H9 (cell line): ENCODE data around the gene ZGRF1. TPM values are rescaled to one million over a fixed set of nuclear protein-coding genes. Genes with fewer than 3 reads are reported as not detected.
A peak's percentile ranks its signal among the peaks of the same experiment; 100 is the strongest.

Experiments
- DNase-seq: peaks from one replicate; pipeline ENCODE4 v3.0.0-alpha.2; 2017
- H2AFZ ChIP-seq: one replicate; pipeline ENCODE4 v1.6.1; 2013; ENCODE audit warnings: mild to moderate bottlenecking, low read length, control low read depth, moderate library complexity
- H2AK5ac ChIP-seq: 2 replicates; pipeline ENCODE4 v1.6.1; 2013; ENCODE audit warnings: low read length, control low read depth, mixed read lengths; ENCODE audit not compliant: insufficient read length
- H2BK120ac ChIP-seq: one replicate; pipeline ENCODE4 v1.6.1; 2013; ENCODE audit warnings: low read depth, mild to moderate bottlenecking, low read length, control low read depth, inconsistent platforms; ENCODE audit not compliant: poor library complexity, severe bottlenecking
- H2BK12ac ChIP-seq: 2 replicates; pipeline ENCODE4 v1.6.1; 2013; ENCODE audit warnings: low read length, control low read depth, mixed read lengths, low read depth; ENCODE audit not compliant: insufficient read length
- H2BK15ac ChIP-seq: 2 replicates; pipeline ENCODE4 v1.6.1; 2013; ENCODE audit warnings: low read depth, low read length, control low read depth
- H2BK20ac ChIP-seq: one replicate; pipeline ENCODE4 v1.6.1; 2013; ENCODE audit warnings: low read depth, mild to moderate bottlenecking, low read length, control low read depth, inconsistent platforms; ENCODE audit not compliant: poor library complexity, severe bottlenecking
- H2BK5ac ChIP-seq: 2 replicates; pipeline ENCODE4 v1.6.1; 2013; ENCODE audit warnings: low read length, control low read depth, mixed read lengths; ENCODE audit not compliant: insufficient read length
- H3K14ac ChIP-seq: 2 replicates; pipeline ENCODE4 v1.6.1; 2013; ENCODE audit warnings: low read length, control low read depth; ENCODE audit not compliant: insufficient read depth
- H3K18ac ChIP-seq: 2 replicates; pipeline ENCODE4 v1.6.1; 2013; ENCODE audit warnings: low read depth, mild to moderate bottlenecking, mixed read lengths, low read length, control low read depth; ENCODE audit not compliant: insufficient read length
- H3K23ac ChIP-seq: 2 replicates; pipeline ENCODE4 v1.6.1; 2013; ENCODE audit warnings: low read length, control low read depth, mixed read lengths, low read depth; ENCODE audit not compliant: insufficient read length
- H3K23me2 ChIP-seq: 2 replicates; pipeline ENCODE4 v1.6.1; 2013; ENCODE audit warnings: low read depth, mild to moderate bottlenecking, mixed read lengths, low read length, control low read depth; ENCODE audit not compliant: insufficient read length, poor library complexity, severe bottlenecking
- H3K27ac ChIP-seq: 2 replicates; pipeline ENCODE4 v1.5.1; 2013; ENCODE audit warnings: low read length, control low read depth, mixed read lengths, low read depth; ENCODE audit not compliant: insufficient read length
- H3K27me3 ChIP-seq: 2 replicates; pipeline ENCODE4 v1.6.1; 2013; ENCODE audit warnings: low read length, control low read depth, inconsistent platforms; ENCODE audit not compliant: insufficient read depth
- H3K4ac ChIP-seq: 2 replicates; pipeline ENCODE4 v1.6.1; 2013; ENCODE audit warnings: low read depth, mild to moderate bottlenecking, control low read depth, inconsistent platforms, low read length, moderate library complexity
- H3K4me1 ChIP-seq: 2 replicates; pipeline ENCODE4 v1.6.1; 2013; ENCODE audit warnings: low read length, control low read depth, inconsistent platforms; ENCODE audit not compliant: insufficient read depth
- H3K4me2 ChIP-seq: 2 replicates; pipeline ENCODE4 v1.6.1; 2013; ENCODE audit warnings: low read length, control low read depth, mixed read lengths; ENCODE audit not compliant: insufficient read length, insufficient read depth
- H3K56ac ChIP-seq: 2 replicates; pipeline ENCODE4 v1.6.1; 2013; ENCODE audit warnings: low read depth, mild to moderate bottlenecking, mixed read lengths, low read length, control low read depth; ENCODE audit not compliant: insufficient read length
- H3K79me1 ChIP-seq: 2 replicates; pipeline ENCODE4 v1.6.1; 2013; ENCODE audit warnings: low read depth, mild to moderate bottlenecking, moderate library complexity, low read length, control low read depth, inconsistent platforms; ENCODE audit not compliant: insufficient read depth, poor library complexity, severe bottlenecking
- H3K79me2 ChIP-seq: 2 replicates; pipeline ENCODE4 v1.6.1; 2013; ENCODE audit warnings: low read length, control low read depth, inconsistent platforms; ENCODE audit not compliant: insufficient read depth
- H3K9ac ChIP-seq: 2 replicates; pipeline ENCODE4 v1.6.1; 2013; ENCODE audit warnings: low read length, control low read depth, mixed read lengths; ENCODE audit not compliant: insufficient read length; ENCODE audit errors: extremely low read depth
- H3K9me3 ChIP-seq: one replicate; pipeline ENCODE4 v1.6.1; 2013; ENCODE audit warnings: low read depth, low read length, inconsistent platforms; ENCODE audit not compliant: control insufficient read depth
- H3T11ph ChIP-seq: one replicate; pipeline ENCODE4 v1.6.1; 2013; ENCODE audit warnings: mild to moderate bottlenecking, low read length, control low read depth, inconsistent platforms
- H4K20me1 ChIP-seq: one replicate; pipeline ENCODE4 v1.6.1; 2013; ENCODE audit not compliant: control insufficient read depth, insufficient read length, insufficient read depth
- H4K5ac ChIP-seq: 2 replicates; pipeline ENCODE4 v1.6.1; 2013; ENCODE audit warnings: low read depth, mild to moderate bottlenecking, mixed read lengths, low read length, control low read depth; ENCODE audit not compliant: insufficient read length
- H4K8ac ChIP-seq: replicated peaks from 2 replicates; pipeline ENCODE4 v1.6.1; 2013; ENCODE audit warnings: low read length, control low read depth, mixed read lengths, low read depth; ENCODE audit not compliant: insufficient read length
- H4K91ac ChIP-seq: 2 replicates; pipeline ENCODE4 v1.6.1; 2013; ENCODE audit warnings: low read depth, mild to moderate bottlenecking, moderate library complexity, mixed read lengths, low read length, control low read depth; ENCODE audit not compliant: insufficient read length
- H3K27ac Mint-ChIP-seq, 3 experiments: 2 replicates in 2 of 3; 3 replicates in 1 of 3; pipeline ENCODE4 v1.8.0; 2020 to 2021; ENCODE audit warnings: mixed read lengths in 3 of 3, mild to moderate bottlenecking in 1 of 3, moderate library complexity in 1 of 3
- H3K27me3 Mint-ChIP-seq: 2 replicates; pipeline ENCODE4 v1.8.0; 2021; ENCODE audit warnings: low read depth, mild to moderate bottlenecking, moderate library complexity, mixed read lengths
- H3K36me3 Mint-ChIP-seq, 3 experiments: 2 replicates in 2 of 3; 3 replicates in 1 of 3; pipeline ENCODE4 v1.8.0; 2020 to 2021; ENCODE audit warnings: low read depth in 3 of 3, mixed read lengths in 3 of 3; ENCODE audit not compliant: insufficient read depth in 1 of 3
- H3K4me1 Mint-ChIP-seq, 2 experiments: 2 replicates each; pipeline ENCODE4 v1.8.0; 2020; ENCODE audit warnings: mixed read lengths in 2 of 2
- H3K4me3 Mint-ChIP-seq, 2 experiments: 2 replicates in 1 of 2; 3 replicates in 1 of 2; pipeline ENCODE4 v1.8.0; 2020 to 2021; ENCODE audit warnings: mild to moderate bottlenecking in 2 of 2, mixed read lengths in 2 of 2, moderate library complexity in 1 of 2
- H3K9me3 Mint-ChIP-seq, 2 experiments: 2 replicates in 1 of 2; 3 replicates in 1 of 2; pipeline ENCODE4 v1.8.0; 2020; ENCODE audit warnings: mild to moderate bottlenecking in 2 of 2, mixed read lengths in 2 of 2, moderate library complexity in 1 of 2
- CTCF ChIP-seq: fragments of 200-600 bp; sonication (generic); conservative IDR thresholded peaks from 3 replicates; pipeline ENCODE4 v1.8.0; 2021; ENCODE audit warnings: antibody characterized with exemption, mild to moderate bottlenecking
- WGBS: extraction: QIAGEN DNeasy Blood & Tissue Kit; methylation state at CpG from one replicate; pipeline ENCODE4 v1.1.7; 2013; ENCODE audit warnings: missing lambda C conversion rate, low lambda C conversion rate, mixed read lengths; ENCODE audit not compliant: insufficient read length; ENCODE audit errors: extremely low coverage; 5-methylcytosine and 5-hydroxymethylcytosine counted together
- long read RNA-seq: library from polyadenylated mRNA; unstranded; transcript quantifications from one replicate; pipeline ENCODE4 v2.0.0, GENCODE V29; 2020
- total RNA-seq: library from RNA; stranded (reverse); gene quantifications from 2 replicates; pipeline ENCODE4 v1.2.1, GENCODE V29; 2021

The ZGRF1 gene
- 32.9 and 38.3 TPM in 2 replicates for total RNA-seq
- long read RNA-seq, transcript ZGRF1-207 (6 exons, 794 nt) = major isoform, 12 of 47 reads
- long read RNA-seq, partial matches to known transcripts = 24 of 47 reads
- long read RNA-seq, other reads (novel, unspliced or antisense) = 11 of 47 reads

GRCh38 chr4:112636688-112637551 is at the start of gene ZGRF1, which contains the start of gene LARP7:
Gene ZGRF1, minus strand, starts transcription at chr4:112636909. Its CDS starts 3,733 bp downstream, at chr4:112633176.
Gene LARP7, plus strand, starts transcription at chr4:112637143. Its CDS starts 7,527 bp downstream, at chr4:112644670.
- H4K5ac ChIP-seq = no peak within 1 kb of the TSS
- peak within 1 kb of the TSS; percentile 98 for H2BK120ac ChIP-seq
- H3K9me3 ChIP-seq = no peaks in the 10 kb centered on the region
- H4K8ac ChIP-seq = no peak within 1 kb of the TSS
- peak within 1 kb of the TSS; percentile 95; the same call in 1 of the 2 replicates for H3K14ac ChIP-seq
- WGBS = no CpG with 5 or more reads among the region's 66 CpGs
- H3K79me1 ChIP-seq = peaks cover 11% of the 10 kb centered on the region
- no peaks in the 10 kb centered on the region for H3K23me2 ChIP-seq
- peak within 1 kb of the TSS in 2 of 3 experiments; percentile 66 to 82; a peak in 3 of 7 replicates for H3K27ac Mint-ChIP-seq
- H2AFZ ChIP-seq = no peak within 1 kb of the TSS
- peak within 1 kb of the TSS; percentile 23 for H3K56ac ChIP-seq
- H3K27me3 Mint-ChIP-seq = no peaks in the 10 kb centered on the region
- no peaks in the 10 kb centered on the region for H4K20me1 ChIP-seq
- peaks cover 9% of the 10 kb centered on the region; the same call in 1 of the 2 replicates for H3K79me2 ChIP-seq
- H3K9me3 Mint-ChIP-seq = no peaks in the 10 kb centered on the region
- no peak within 1 kb of the TSS for H2BK12ac ChIP-seq
- no peak within 1 kb of the TSS for H2AK5ac ChIP-seq
- peak within 1 kb of the TSS; percentile 95 for H3K18ac ChIP-seq
- no peak within 1 kb of the TSS for H2BK5ac ChIP-seq
- peak; percentile 99 for DNase-seq
- TF ChIP-seq CTCF = peak; percentile 83
- H2BK15ac ChIP-seq = no peak within 1 kb of the TSS
- peaks cover 8 to 30% (median 11%) of the 10 kb centered on the region in 3 experiments for H3K36me3 Mint-ChIP-seq
- no peak within 1 kb of the TSS for H2BK20ac ChIP-seq
- H3K4me1 ChIP-seq = no peaks in the 10 kb centered on the region
- H3T11ph ChIP-seq = no peak within 1 kb of the TSS
- peaks cover 25% of the 10 kb centered on the region in 2 experiments for H3K4me1 Mint-ChIP-seq
- H3K27ac ChIP-seq = peak within 1 kb of the TSS; percentile 61
- no peaks in the 10 kb centered on the region for H3K27me3 ChIP-seq
- no peak within 1 kb of the TSS for H3K4me3 Mint-ChIP-seq
- H3K4me2 ChIP-seq = peak within 1 kb of the TSS; percentile 84
- no peak within 1 kb of the TSS for H3K4ac ChIP-seq
- no peak within 1 kb of the TSS for H4K91ac ChIP-seq
- no peak within 1 kb of the TSS for H3K23ac ChIP-seq
- H3K9ac ChIP-seq = peak within 1 kb of the TSS; percentile 95
